ENCODE results near the gene KLHL20. TPM values are rescaled to one million over a fixed set of nuclear protein-coding genes. Genes with fewer than 3 reads are reported as not detected.
A peak's percentile ranks its signal among the peaks of the same experiment; 100 is the strongest.

Gene KLHL20
- total and polyA plus RNA-seq, 2 of the 13 experiments (the other 11 are each of a cell fraction or from before 2014, with no cell fraction given), result 7.4 to 14.3 TPM

DNA sequence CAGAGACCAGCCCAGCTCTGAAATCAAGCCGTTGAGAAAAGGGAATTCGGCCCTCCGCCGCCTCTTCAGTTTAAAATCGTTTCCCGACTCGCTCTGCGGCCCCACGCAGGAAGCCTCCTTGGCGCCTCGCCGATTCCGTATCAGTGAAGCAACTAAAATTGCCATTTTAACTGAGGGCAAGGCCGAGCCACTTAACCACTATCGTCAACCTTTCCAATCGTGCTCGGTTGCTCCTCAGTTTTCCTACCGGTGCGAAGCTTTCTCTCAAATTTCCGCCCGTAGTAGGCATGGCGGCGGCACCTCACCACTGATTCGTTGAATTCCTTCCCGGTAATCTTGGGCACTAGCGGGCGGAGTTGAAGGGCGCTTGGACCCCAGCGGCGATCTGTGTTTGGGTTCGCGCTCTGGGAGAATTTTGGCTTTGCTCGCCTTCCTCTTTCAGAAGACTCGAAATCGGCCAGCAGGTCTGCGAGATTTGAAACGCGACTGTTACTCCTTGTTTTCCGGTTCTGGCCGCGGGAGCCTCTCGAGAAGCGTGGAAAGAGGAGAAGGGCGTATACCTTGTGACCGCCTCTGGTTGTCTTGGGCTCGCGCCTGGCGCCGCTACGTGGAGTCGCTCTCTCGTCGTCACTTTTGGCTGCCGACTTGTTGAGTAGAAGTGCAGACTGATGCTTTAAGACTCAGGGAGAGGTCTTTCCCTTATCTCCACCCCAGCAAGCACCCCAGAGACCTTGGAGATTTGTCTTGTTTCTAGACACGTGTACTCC lies 109.7 kb downstream of the KLHL20 start, which contains the start of the genes CENPL and DARS2 (continued):
- TF ChIP-seq, protein P1, sequence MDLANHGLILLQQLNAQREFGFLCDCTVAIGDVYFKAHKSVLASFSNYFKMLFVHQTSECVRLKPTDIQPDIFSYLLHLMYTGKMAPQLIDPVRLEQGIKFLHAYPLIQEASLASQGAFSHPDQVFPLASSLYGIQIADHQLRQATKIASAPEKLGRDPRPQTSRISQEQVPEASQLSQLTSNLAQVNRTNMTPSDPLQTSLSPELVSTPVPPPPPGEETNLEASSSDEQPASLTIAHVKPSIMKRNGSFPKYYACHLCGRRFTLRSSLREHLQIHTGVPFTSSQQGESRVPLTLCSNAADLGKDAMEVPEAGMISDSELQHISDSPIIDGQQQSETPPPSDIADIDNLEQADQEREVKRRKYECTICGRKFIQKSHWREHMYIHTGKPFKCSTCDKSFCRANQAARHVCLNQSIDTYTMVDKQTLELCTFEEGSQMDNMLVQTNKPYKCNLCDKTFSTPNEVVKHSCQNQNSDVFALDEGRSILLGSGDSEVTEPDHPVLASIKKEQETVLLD (CRISPR knock-in tag; IDR thresholded peaks at IDR 0.05; ENCODE audit: low read depth), result peak; percentile 65
- TF ChIP-seq RBAK (CRISPR knock-in tag; IDR thresholded peaks at IDR 0.05) (no peak), MXI1 (IDR thresholded peaks at IDR 0.05; ENCODE audit: borderline replicate concordance, low read depth, low read length) (peak; percentile 49; the same call in 1 of the 3 replicates), ARID2 (CRISPR knock-in tag; IDR thresholded peaks at IDR 0.05; ENCODE audit: borderline replicate concordance) (peak; percentile 19; the same call in 1 of the 2 replicates), ZIK1 (CRISPR knock-in tag; IDR thresholded peaks at IDR 0.05; ENCODE audit: borderline replicate concordance, low read depth) (no peak), ZSCAN25 (CRISPR knock-in tag; IDR thresholded peaks at IDR 0.05) (no peak), ZFX (CRISPR knock-in tag; IDR thresholded peaks at IDR 0.05; ENCODE audit: low read depth) (peak; percentile 95), ZUFSP (CRISPR knock-in tag; IDR thresholded peaks at IDR 0.05; ENCODE audit: borderline replicate concordance) (no peak), RELA (CRISPR knock-in tag; IDR thresholded peaks at IDR 0.05) (no peak), MBD4 (IDR thresholded peaks at IDR 0.05; ENCODE audit: borderline replicate concordance, low read length) (no peak), POLR2G (IDR thresholded peaks at IDR 0.05; ENCODE audit: low read depth, low read length) (peak; percentile 90), CAMTA2 (CRISPR knock-in tag; IDR thresholded peaks at IDR 0.05; ENCODE audit: borderline replicate concordance) (0 out of 2 replicates have a peak, but pooled peaks have one; percentile 22), ZNF749 (CRISPR knock-in tag; IDR thresholded peaks at IDR 0.05; ENCODE audit: borderline replicate concordance) (peak; percentile 84; the same call in 1 of the 2 replicates), HBP1 (CRISPR knock-in tag; IDR thresholded peaks at IDR 0.05; ENCODE audit: low read depth) (peak; percentile 82; the same call in 1 of the 2 replicates), REPIN1 (CRISPR knock-in tag; IDR thresholded peaks at IDR 0.05; ENCODE audit: borderline replicate concordance, low read depth) (peak; percentile 87), POLR2A (IDR thresholded peaks at IDR 0.05; ENCODE audit: insufficient read depth in 1 of 2, low read depth in 2 of 2, low read length in 2 of 2) (peak; percentile 63 to 80), ZNF557 (CRISPR knock-in tag; IDR thresholded peaks at IDR 0.05) (no peak), GFI1 (CRISPR knock-in tag; IDR thresholded peaks at IDR 0.05; ENCODE audit: borderline replicate concordance) (peak; percentile 22; the same call in 1 of the 2 replicates), HOMEZ (CRISPR knock-in tag; IDR thresholded peaks at IDR 0.05; ENCODE audit: low read depth) (peak; percentile 37), KLF15 (CRISPR knock-in tag; IDR thresholded peaks at IDR 0.05; ENCODE audit: borderline replicate concordance) (no peak), ELF4 (CRISPR knock-in tag; IDR thresholded peaks at IDR 0.05; ENCODE audit: borderline replicate concordance) (peak; percentile 90), ZNF563 (CRISPR knock-in tag; IDR thresholded peaks at IDR 0.05) (peak; percentile 69; the same call in 1 of the 2 replicates), ZNF766 (CRISPR knock-in tag; IDR thresholded peaks at IDR 0.05; ENCODE audit: borderline replicate concordance) (no peak), ZNF83 (CRISPR knock-in tag; IDR thresholded peaks at IDR 0.05; ENCODE audit: borderline replicate concordance) (no peak)

All from HepG2 (cell line).